Measurements from ENCODE around the gene OAF.

OAF gene

GRCh38 chr11:120216426-120217102 is 5.7 kb downstream of the OAF start:
- no peak for DNase-seq (ENCODE audit: low read depth, low spot score)
- no peak overlapping the region for H3K4me3 ChIP-seq (ENCODE audit: low read depth, low read length)
- TF ChIP-seq CTCF (IDR thresholded peaks at IDR 0.05; ENCODE audit: low read depth, low read length), result no peak
- in situ Hi-C loops (cut with HindIII; ENCODE audit: low sequenced_read_pairs), result no loop called here

GRCh38 chr11:120217526-120217925 is 6.7 kb downstream of the OAF start:
- TF ChIP-seq CTCF (IDR thresholded peaks at IDR 0.05; ENCODE audit: low read depth, low read length), result no peak
- DNase-seq (ENCODE audit: low read depth, low spot score), result no peak
- in situ Hi-C loops (cut with HindIII; ENCODE audit: low sequenced_read_pairs), result no loop called here
- H3K4me3 ChIP-seq (ENCODE audit: low read depth, low read length), result no peak overlapping the region

GRCh38 chr11:120217941-120218694 is 7.3 kb downstream of the OAF start:
- no peak for TF ChIP-seq CTCF (IDR thresholded peaks at IDR 0.05; ENCODE audit: low read depth, low read length)
- in situ Hi-C loops (cut with HindIII; ENCODE audit: low sequenced_read_pairs), result no loop called here
- DNase-seq (ENCODE audit: low read depth, low spot score), result no peak
- no peak overlapping the region for H3K4me3 ChIP-seq (ENCODE audit: low read depth, low read length)

- no peak for DNase-seq (ENCODE audit: low read depth, low spot score)
- no peak overlapping the region for H3K4me3 ChIP-seq (ENCODE audit: low read depth, low read length)
- no peak for TF ChIP-seq CTCF (IDR thresholded peaks at IDR 0.05; ENCODE audit: low read depth, low read length)
- in situ Hi-C loops (cut with HindIII; ENCODE audit: low sequenced_read_pairs), result no loop called here
Measured at GRCh38 chr11:120218695-120219033, 7.8 kb downstream of the OAF start.

- H3K4me3 ChIP-seq (ENCODE audit: low read depth, low read length), result no peak overlapping the region
- no peak for DNase-seq (ENCODE audit: low read depth, low spot score)
- no peak for TF ChIP-seq CTCF (IDR thresholded peaks at IDR 0.05; ENCODE audit: low read depth, low read length)
- in situ Hi-C loops (cut with HindIII; ENCODE audit: low sequenced_read_pairs), result no loop called here
Measured at GRCh38 chr11:120219232-120219937, 8.6 kb downstream of the OAF start.

- no peak for DNase-seq (ENCODE audit: low read depth, low spot score)
- TF ChIP-seq CTCF (IDR thresholded peaks at IDR 0.05; ENCODE audit: low read depth, low read length), result no peak
Measured at GRCh38 chr11:120219938-120220746, 9.3 kb downstream of the OAF start.

More at GRCh38 chr11:120219938-120220746, 9.3 kb downstream of the OAF start:
- H3K4me3 ChIP-seq (ENCODE audit: low read depth, low read length), result no peak overlapping the region
- in situ Hi-C loops (cut with HindIII; ENCODE audit: low sequenced_read_pairs), result no loop called here
